Tongue (tissue), 2 donors: ENCODE results near the gene SCYGR2. TPM values are rescaled to one million over a fixed set of nuclear protein-coding genes. Genes with fewer than 3 reads are reported as not detected.
"Not testable (repeated sequence)": the region's sequence is repeated elsewhere in the genome, so short reads cannot be mapped to it uniquely, and the experiment has no call there.

Experiments used
- DNase-seq: peaks from one replicate; pipeline ENCODE4 v3.0.0-alpha.2; 2015
- total RNA-seq: library from RNA; depleted of rRNA; stranded (reverse); fragments of >200 nt; gene quantifications from one replicate; pipeline ENCODE4 v1.2.3, GENCODE V29; 2014

Gene SCYGR2, protein sequence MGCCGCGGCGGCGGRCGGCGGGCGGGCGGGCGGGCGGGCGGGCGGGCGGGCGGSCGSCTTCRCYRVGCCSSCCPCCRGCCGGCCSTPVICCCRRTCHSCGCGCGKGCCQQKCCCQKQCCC
- total RNA-seq, result not detected

DNA sequence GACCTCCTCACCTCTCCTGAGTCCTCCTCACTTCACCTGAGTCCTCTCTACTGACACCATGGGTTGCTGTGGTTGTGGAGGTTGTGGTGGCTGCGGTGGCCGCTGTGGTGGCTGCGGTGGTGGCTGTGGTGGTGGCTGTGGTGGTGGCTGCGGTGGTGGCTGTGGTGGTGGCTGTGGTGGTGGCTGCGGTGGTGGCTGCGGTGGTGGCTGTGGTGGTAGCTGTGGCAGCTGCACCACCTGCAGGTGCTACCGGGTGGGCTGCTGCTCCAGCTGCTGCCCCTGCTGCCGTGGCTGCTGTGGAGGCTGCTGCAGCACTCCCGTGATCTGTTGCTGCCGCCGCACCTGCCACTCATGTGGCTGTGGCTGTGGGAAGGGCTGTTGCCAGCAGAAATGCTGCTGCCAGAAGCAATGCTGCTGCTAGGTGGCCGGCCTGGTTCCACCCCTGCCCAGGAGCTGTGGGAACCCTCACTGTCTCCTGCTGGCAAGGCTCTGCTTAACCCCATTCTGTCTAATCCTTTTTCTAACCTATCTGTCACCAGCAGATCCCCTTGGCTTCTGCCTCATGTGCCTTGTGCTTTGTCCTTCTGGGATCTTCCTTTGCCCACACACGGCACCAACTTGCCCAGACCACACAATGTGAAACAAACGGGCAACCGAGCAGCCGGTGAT is at the start of gene SCYGR2:
Gene SCYGR2, plus strand, starts transcription at position 59 of the 669 bp plus-strand sequence. Its CDS starts 0 bp downstream, at position 59.
- DNase-seq, result not testable (repeated sequence)

DNA sequence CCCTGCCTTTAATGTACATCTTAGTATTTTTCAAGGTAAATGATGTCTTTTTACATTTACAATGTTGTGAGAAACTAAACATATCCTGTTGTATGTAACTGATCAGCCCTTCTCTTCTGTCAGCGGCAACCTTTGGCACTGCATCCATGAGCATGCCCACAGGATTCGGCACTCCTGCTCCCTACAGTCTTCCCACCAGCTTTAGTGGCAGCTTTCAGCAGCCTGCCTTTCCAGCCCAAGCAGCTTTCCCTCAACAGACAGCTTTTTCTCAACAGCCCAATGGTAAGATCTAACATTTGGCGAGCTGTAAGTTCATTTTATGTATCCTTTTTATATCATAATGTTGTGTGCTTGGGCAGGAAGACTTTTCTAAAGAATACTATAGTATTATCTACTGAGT is 46.9 kb upstream of the SCYGR2 start:
- DNase-seq, result no peak

DNA sequence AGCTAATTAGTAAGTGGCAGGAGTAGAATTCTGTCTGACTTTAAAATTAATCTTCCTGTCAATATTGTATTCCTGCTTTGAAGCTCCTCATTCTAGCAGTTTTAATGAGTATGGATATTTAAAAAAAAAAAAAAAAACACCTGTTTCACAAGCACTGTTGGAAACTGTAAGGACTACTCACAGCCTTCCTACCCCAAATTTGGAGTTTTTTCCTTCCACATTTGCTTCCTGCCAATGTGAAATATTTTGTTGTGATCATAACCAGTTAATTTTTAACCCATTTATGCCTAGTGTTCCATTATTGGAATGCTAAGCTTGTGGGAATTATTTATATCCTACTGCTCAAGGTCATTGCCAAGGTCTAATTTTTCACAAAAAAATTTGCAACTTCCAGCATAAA is 36.1 kb upstream of the SCYGR2 start:
- DNase-seq, result no peak

DNA sequence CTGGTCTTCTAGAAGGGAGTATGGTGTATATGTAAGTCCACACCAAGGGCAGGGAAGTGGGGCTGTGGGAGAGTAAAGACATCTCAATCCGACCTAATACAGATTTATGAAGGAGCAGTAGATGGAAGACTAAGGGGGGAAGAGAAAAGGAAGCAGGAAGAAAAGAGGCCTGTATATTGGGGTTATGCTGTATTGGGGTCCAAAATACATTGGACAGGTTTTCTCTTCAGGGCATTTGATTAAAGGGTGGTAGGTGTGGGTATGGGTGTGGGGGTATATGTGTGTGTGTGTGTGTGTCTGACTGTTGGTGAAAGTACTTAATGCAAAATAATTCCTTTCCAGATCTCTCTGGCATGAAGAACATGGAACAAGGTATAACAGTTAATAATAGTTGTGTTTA is 33.6 kb upstream of the SCYGR2 start:
- DNase-seq, result no peak

DNA sequence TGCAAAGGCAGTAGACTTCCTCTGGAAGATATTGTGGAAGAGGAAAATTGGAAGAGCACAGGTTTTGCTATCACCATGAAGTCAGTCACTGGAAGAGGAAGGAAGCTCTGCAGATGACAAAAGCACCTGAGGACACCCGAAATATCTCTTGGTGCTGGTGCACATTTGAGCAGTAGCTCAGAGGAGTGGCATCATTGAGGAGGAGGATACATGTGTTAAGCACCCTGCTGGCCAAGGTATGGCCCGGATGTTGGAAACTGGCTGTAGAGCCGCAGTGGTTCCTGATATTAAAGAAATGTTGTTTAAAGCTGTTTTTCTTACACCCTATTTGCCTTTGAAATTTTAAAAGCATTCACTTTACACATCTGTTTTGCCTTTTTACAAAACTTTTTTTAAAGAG is 32.7 kb upstream of the SCYGR2 start:
- no peak for DNase-seq

DNA sequence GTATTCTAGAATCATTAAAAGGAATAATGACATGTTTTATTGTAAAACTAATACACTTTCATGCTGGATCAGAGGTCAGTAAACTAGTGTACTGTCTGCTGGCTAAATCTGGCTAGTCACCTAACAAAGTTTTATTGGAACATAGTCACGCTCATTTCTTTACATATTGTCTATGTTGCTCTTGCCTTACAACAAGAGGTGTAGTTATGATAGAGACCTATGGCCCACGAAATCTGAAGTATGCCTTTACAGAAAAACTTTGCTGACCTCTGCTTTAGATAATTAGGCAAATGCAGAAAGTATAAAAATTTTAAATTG is 29.9 kb upstream of the SCYGR2 start:
- DNase-seq, result no peak

DNA sequence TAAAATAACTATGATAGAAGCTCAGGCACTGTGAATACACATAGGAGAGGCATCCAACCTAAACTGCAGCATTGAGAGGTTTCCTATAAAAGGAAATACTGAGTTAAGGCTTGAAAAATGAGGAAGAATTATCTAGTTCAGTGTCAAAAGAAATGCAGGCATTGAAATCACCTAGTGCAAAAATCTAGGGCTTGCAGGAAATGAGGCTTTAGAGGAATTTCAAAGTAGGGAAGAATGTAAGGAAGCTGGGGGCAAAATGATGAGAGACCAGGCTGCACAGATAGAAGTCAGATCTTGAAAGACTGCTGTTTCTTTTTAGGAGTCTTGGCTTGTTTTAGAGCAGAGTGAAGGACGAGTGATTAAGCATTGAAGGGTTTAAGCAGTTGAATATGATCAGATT is 28.1 kb upstream of the SCYGR2 start:
- no peak for DNase-seq

DNA sequence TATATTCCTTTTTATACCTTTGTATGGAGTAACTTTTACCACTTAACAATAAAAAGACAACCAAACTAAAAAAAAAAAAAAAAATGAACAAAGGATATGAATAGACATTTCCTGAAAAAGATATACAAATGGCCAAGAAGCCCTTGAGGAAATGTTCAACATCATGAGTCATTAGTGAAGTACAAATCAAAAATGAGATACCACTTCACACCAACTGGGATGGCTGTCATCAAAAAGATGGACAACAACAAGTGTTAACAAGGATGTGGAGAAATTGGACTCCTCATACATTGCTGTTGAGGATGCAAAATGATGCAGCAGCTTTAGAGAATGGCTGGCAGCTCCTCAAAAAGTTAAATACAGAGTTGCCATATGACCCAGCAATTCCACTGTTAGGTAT is 22.6 kb upstream of the SCYGR2 start:
- no peak for DNase-seq

DNA sequence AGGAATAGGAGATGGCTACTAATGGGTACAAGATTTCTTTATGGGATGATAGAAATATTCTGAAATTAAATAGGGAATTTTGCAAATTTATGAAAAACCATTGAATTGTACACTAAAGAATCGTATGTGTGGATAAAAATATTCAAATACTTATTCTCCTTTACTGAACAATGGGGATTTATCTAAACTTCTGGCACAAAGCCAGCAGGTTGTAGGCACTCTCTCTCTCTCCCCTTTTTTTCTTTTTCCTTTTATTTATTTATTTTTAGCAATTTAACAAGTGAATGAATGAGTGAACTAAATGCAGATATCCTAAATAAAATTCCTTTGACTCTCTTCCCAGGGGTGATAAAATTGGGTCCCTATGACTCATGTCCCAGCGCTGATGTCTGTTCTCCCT is 21.9 kb upstream of the SCYGR2 start:
- no peak for DNase-seq

DNA sequence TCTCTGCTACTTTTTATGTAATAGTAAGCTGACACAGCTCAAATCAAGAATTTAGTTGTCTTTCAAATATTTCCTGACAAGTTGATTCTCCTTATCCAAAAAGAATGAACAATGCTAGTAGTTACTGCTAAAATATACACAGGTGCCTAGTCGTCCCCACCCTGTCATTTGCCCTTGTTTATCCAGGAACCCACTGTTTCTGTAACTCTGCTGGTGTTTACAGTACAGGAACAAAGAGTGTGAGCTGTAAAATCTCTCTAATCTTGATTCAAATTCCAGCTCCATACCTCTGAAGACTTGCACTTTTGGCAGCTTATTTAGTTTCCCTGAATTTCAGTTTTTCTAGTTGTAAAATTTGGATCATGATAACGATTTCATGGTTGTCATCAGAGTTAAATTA is 21.1 kb upstream of the SCYGR2 start:
- DNase-seq, result no peak

DNA sequence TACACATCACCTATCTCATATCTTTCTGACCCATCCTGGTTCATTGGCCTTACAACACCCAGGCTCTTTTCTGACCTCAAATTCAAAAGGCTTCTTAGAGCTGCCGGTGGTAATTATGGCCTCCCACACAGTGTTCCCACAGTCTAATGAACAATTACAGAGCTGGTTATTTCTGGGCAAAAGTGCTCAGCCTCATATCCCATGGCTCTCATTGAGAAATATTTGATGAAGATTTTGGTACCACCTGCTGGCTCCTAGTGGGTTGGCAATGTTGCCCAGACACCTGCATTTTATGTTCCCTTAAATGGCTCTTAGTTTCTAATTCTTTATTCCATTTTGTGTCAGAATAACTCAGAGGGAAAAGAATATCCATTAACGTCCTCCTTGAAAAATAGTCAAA is 20.1 kb upstream of the SCYGR2 start:
- DNase-seq, result no peak

DNA sequence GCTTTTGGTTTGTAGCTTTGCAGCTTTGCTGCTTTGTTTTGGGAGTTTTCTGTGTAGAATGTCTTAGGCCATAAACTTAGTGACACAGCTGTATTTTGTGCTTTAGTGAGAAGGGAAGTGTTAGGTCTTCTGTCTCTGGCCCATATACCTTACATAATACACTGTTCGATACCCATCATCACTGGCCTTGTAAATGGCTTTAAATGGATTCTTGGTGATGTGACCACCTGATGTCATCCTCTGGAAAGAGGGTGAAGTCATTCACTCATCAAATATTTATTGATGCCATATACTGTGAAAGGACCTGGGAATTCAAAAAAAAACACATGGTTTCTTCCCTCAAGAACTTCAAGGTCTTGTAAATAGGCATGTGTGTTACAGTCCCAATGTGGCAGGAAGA is 18.9 kb upstream of the SCYGR2 start:
- no peak for DNase-seq

DNA sequence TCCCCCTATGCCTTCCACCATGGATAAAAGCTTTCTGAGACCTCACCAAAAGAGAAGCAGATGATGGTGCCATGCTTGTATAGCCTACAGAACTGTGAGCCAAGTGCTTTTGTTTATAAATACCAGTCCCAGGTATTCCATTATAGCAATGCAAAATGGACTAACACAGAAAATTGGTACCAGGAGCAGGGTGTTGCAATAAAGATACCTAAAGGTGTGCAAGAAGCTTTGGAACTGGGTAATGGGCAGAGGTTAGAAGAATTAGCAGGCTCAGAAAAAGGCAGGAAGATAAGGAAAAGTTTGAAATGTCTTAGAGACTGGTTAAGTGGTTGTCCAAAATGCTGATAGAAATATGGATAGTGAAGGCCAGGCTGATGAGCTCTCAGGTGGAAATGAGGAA is 16.3 kb upstream of the SCYGR2 start:
- DNase-seq, result no peak

DNA sequence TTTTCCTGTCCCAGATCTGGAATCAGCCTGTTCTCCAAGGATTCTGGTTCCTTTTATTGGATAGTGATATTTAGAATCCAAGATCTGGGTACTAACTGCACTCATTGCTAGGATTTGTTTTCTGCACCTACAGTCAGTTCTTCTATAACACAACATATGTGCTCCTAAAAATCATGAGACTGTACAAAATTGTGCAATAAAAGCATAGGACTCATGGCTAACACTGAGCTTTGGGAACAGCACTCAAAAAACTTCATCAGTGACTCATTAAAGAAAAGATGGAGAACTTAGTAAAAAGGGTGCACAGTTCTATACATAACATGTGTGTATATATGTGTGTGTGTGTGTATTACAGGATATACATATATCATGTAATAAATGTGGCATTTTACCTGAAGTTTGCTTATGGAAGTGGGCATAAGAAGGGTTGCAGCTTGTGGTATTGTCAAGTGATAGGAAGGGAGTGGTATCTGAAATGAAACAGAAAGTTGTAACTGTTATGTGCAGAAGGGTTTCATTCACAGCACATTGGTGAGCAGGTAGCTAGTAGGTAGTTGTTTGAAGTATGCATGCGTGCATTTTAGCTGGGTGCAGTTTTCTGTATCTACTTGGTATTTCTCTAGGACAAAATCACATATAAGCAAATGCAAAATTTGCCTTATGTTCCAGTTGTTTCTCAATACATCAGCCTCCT is 5.9 kb upstream of the SCYGR2 start:
- no peak for DNase-seq

DNA sequence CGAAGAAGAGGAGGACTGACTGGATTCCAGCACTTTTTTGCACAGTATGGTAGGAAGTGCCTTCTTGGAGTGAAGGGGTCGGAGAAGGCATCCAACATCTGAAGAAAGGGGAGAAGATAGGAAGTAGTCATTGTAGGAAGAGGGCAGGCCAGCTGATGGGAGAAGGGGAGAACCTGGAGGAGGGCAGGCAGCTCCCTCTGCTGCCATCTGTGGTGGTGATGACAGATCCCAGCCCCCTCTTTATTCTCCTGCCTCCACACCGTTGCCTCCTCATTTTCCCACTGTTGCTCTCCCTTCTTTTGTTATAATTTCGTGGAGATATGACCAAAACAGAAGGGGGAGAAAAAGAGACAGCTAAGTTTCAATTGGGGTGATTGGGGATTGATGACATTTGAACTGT is 2.9 kb upstream of the SCYGR2 start:
- DNase-seq, result no peak

DNA sequence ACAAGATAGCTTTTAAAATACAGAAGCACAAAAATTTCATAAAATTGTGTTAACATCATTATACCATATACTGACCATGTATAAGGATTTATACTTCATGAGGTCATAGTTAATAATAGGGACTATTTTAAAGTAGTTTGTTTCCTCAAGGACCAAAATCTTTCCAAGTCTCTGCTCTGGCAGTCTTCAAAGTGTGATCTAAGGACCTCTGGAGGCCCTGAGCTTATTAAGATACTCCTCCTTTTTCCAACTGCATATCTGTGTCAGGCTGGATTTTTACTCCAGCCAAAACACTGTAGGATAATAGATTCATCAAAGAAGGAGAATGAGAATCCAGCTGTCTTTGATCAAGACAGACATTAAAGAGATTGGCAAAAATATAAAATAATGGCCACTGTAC is 1.7 kb upstream of the SCYGR2 start:
- DNase-seq, result peak; percentile 14

DNA sequence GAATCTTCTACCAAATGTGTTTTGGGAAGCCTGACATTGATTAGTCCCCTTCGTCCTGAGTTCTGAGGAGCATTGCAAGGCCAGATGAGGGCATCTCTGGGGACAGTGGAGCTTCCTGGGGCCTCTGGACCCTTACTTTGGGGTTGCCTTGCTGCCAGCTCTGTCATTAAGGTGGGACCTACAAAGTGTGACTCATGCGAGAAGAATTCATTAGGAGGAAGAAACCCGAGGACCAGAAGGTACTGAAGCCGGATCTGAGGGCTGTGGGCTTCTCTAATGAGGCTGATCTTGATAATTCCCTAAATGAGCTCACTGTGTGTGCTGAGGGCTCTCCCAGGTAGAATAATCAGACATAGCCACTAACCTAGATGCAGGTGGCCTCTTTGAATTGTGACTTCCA is 695 bp upstream of the SCYGR2 start:
- DNase-seq, result no peak

DNA sequence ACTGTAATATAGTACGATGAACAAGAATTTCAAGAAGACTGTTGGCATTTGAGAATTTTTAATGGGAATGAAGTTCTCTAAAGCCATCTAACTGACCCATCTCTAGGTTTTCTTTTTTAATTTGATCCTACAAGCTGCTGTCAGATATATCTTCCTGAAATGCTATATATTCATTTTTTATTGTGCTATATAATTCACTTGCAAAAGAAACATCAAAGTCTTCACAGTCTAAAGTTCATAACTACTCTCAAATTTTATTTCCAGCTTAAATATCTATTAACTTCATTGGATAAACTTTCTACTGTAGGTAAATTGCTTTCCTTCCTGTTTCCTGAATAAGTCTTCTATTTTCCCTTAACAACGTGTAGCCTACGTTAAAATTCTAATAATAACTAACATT is 3.7 kb downstream of the SCYGR2 start:
- no peak for DNase-seq

DNA sequence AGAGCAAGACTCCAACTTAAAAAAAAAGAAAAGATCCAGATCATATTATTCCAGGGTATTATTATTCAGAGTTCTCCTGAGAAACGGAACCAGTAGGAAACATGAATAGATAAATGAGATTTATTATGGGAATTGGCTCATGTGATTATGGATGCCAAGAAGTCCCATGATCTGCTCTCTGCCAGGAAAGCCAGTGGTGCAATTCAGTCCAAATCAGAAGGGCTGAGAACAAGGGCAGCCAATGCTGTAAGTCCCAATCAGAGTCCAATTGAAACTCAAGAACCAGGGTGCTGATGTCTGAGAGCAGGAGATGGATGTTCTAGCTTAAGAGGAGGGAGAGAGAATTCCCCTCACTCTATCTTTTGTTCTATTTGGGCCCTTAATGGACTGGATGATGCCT is 7.8 kb downstream of the SCYGR2 start:
- DNase-seq, result no peak

DNA sequence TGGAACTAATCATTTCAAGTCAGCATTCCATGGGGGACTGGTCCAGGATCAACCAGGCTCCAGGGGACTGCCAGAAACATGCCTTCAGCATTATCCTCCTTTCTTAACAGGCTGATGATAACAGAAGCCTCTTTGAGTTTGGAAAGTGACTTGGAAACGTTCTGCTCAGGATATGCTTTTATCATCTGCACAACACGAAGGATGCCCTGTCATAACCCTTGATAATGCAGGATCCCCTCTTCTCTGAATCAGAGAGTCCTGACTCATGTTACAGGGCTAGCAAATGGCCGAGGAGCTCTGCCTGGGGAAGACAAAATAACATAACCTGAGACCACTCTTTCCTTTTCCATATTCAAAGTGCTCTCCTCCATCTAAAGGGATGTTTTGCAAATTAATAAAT is 9.2 kb downstream of the SCYGR2 start:
- no peak for DNase-seq

DNA sequence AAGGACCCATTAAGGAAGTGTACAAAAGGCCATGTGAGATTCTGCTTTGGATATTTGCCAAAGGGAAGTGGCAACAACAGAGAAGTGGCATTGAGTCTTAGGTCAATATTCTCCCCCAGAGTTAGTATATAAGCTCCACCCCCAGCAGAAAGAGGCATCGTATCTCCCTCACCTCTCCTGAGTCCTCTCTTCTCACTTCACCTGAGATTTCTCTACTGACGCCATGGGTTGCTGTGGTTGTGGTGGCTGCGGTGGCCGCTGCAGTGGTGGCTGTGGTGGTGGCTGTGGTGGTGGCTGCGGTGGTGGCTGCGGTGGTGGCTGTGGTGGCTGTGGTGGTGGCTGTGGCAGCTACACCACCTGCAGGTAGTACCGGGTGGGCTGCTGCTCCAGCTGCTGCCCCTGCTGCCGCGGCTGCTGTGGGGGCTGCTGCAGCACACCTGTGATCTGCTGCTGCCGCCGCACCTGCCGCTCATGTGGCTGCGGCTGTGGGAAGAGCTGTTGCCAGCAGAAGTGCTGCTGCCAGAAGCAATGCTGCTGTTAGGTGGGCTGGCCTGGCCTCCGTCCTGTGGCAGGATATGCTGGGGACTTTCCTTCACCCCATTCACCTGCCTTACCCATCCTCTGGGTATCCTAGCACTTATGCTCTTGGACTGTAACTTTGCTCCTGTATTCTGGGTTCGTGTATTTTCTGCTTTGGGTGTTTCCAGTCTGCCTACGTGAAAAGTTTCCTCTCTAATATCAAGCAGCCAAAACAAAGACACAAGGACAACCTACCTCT is 10.1 kb downstream of the SCYGR2 start:
- no peak for DNase-seq

DNA sequence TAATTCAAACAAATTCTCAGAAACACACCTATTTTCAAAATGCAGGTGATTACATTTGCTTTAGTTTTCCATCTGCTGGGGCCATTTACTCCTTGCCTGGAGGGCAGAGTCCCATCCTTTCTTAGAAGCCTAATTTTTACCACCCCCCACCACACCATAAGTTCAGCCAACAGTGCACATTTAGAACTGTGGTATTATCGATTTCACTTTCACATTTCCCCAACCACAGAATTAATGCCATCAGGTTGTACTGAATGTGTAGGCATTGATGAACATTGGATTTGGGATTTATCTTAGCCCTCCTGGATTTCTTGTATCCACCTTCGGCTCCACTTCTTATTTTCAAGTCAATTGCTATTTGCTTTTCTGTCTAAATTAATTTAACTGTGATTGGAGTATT is 11.4 kb downstream of the SCYGR2 start:
- no peak for DNase-seq

DNA sequence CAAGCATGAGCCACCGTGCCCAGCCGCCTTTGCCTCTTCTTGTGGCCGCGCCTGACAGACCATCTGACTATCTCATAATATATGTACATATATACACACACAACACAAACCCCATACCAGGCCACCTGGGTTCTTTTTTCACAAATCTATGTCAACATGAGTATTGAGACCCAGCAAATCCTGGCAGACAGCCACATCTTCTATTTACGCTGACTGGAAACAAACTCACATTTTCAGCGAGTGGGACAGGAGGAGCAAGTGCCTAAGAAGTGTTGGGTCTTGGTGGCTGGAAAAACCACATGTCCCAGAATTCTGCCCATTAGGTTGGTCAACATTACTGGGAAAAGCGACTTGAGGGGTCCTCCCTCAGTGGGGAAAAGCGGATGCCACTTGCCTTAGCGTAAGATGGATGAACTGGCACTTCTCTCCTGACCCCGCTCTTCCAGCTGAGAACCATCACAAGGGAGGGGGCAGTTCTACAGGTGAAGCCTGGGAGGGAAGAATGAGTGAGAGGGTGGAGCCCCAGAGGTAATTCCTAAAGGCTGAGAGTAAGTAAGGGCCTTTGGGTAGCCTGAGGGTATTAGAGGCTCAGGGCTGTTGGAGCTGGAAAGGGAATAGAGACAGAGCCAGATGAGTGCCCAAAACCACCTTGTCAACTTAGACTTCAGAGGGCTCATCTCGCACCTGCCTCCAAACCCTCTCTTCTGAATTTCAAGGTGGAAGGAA is 14.0 kb downstream of the SCYGR2 start:
- no peak for DNase-seq
